IPS-18a (cell line): ENCODE results near the gene SCAPER.
"Not testable (repeated sequence)": the region's sequence is repeated elsewhere in the genome, so short reads cannot be mapped to it uniquely, and the experiment has no call there.

Experiments
- H3K27ac ChIP-seq: one replicate; pipeline ENCODE4 v1.5.1; 2013; ENCODE audit warnings: low read length
- H3K27me3 ChIP-seq: one replicate; pipeline ENCODE4 v1.6.1; 2013; ENCODE audit warnings: mild to moderate bottlenecking, low read length; ENCODE audit not compliant: control insufficient read depth, insufficient read depth
- H3K36me3 ChIP-seq: one replicate; pipeline ENCODE4 v1.6.1; 2013; ENCODE audit warnings: low read depth, low read length; ENCODE audit not compliant: control insufficient read depth
- H3K4me1 ChIP-seq: one replicate; pipeline ENCODE4 v1.6.1; 2013; ENCODE audit warnings: low read depth, low read length; ENCODE audit not compliant: control insufficient read depth
- H3K4me3 ChIP-seq: one replicate; pipeline ENCODE4 v1.5.1; 2013; ENCODE audit warnings: low read length
- H3K9ac ChIP-seq: one replicate; pipeline ENCODE4 v1.6.1; 2013; ENCODE audit warnings: mild to moderate bottlenecking, low read length, moderate library complexity
- H3K9me3 ChIP-seq: one replicate; pipeline ENCODE4 v1.6.1; 2013; ENCODE audit warnings: low read depth, low read length; ENCODE audit not compliant: control insufficient read depth

The SCAPER gene

GRCh38 chr15:76904461-76905012 lies 603 bp downstream of the SCAPER start:
- H3K4me3 ChIP-seq: peak overlapping the region; percentile 62
- H3K36me3 ChIP-seq: no peaks in the 10 kb centered on the region
- H3K27ac ChIP-seq: no peak overlapping the region
- peaks cover 7% of the 10 kb centered on the region for H3K4me1 ChIP-seq
- peaks cover 24% of the 10 kb centered on the region for H3K27me3 ChIP-seq
- no peaks in the 10 kb centered on the region for H3K9me3 ChIP-seq
- peak overlapping the region; percentile 35 for H3K9ac ChIP-seq

DNA sequence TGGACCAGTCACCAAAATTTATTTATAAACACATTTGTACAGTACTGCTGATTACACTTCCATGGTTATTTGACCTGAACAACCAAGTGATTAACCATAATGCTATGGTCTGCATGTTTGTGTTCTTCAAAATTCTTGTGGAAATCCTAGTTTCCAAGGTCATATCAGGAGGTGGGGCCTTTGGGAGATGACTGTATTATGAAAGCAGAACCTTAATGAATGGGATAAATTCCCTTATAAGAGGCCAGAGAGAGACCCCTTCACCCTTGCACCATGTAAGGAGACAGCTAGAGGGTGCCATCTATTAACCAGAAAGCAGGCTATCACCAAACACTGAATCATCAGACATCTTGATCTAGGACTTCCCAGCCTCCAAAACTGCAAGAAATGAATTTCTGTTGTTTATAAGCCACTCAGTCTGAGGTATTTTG lies 1.9 kb downstream of the SCAPER start:
- no peaks in the 10 kb centered on the region for H3K36me3 ChIP-seq
- H3K4me1 ChIP-seq: peaks cover 7% of the 10 kb centered on the region
- H3K27me3 ChIP-seq: peaks cover 24% of the 10 kb centered on the region
- H3K27ac ChIP-seq: no peak overlapping the region
- no peak overlapping the region for H3K9ac ChIP-seq
- no peak overlapping the region for H3K4me3 ChIP-seq
- peaks cover 4% of the 10 kb centered on the region for H3K9me3 ChIP-seq

DNA sequence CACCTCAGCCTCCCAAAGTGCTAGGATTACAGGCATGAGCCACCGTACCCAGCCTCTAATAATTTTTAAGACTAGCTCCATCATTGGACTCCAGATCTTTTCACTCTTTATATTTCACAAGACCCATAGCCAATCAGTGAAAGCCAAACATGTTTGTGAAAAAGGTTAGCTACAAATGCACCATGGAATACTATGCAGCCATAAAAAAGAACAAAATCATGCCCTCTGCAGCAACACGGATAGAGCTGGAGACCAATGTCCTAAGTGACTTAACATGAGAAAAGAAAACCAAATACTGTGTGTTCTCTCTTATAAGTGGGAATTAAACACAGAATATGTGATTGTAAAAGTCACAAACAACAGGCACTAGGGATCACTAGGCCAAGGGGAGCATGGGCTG lies 3.2 kb downstream of the SCAPER start:
- peaks cover 7% of the 10 kb centered on the region for H3K4me1 ChIP-seq
- H3K36me3 ChIP-seq: no peaks in the 10 kb centered on the region
- H3K27ac ChIP-seq: no peak overlapping the region
- H3K27me3 ChIP-seq: peaks cover 24% of the 10 kb centered on the region
- no peak overlapping the region for H3K4me3 ChIP-seq
- H3K9ac ChIP-seq: no peak overlapping the region
- H3K9me3 ChIP-seq: peaks cover 4% of the 10 kb centered on the region

GRCh38 chr15:76899931-76900310 lies 5.2 kb downstream of the SCAPER start:
- H3K4me1 ChIP-seq, H3K36me3 ChIP-seq, H3K27ac ChIP-seq, H3K4me3 ChIP-seq, H3K9me3 ChIP-seq, H3K9ac ChIP-seq: not testable (repeated sequence)
- H3K27me3 ChIP-seq: peaks cover 10% of the 10 kb centered on the region

- not testable (repeated sequence) for H3K4me3 ChIP-seq
These were observed 5.8 kb downstream of the SCAPER start for GRCh38 chr15:76899176-76899930.

GRCh38 chr15:76898102-76898501 lies 7.0 kb downstream of the SCAPER start:
- Histone ChIP-seq H3K9ac (no peak overlapping the region), H3K9me3 (peaks cover 4% of the 10 kb centered on the region), H3K4me3 (no peak overlapping the region), H3K27ac (no peak overlapping the region), H3K36me3 (no peaks in the 10 kb centered on the region), H3K4me1 (no peaks in the 10 kb centered on the region), H3K27me3 (no peaks in the 10 kb centered on the region)

More at GRCh38 chr15:76899176-76899930, 5.8 kb downstream of the SCAPER start:
- H3K4me1 ChIP-seq, H3K9ac ChIP-seq, H3K36me3 ChIP-seq, H3K27ac ChIP-seq, H3K9me3 ChIP-seq, H3K27me3 ChIP-seq: not testable (repeated sequence)

- no peak overlapping the region for H3K9ac ChIP-seq
- H3K27ac ChIP-seq: no peak overlapping the region
- no peaks in the 10 kb centered on the region for H3K4me1 ChIP-seq
- no peak overlapping the region for H3K4me3 ChIP-seq
- H3K36me3 ChIP-seq: no peaks in the 10 kb centered on the region
- H3K27me3 ChIP-seq: no peaks in the 10 kb centered on the region
- H3K9me3 ChIP-seq: peaks cover 4% of the 10 kb centered on the region
These were observed 11.0 kb downstream of the SCAPER start for GRCh38 chr15:76894174-76894573.

DNA sequence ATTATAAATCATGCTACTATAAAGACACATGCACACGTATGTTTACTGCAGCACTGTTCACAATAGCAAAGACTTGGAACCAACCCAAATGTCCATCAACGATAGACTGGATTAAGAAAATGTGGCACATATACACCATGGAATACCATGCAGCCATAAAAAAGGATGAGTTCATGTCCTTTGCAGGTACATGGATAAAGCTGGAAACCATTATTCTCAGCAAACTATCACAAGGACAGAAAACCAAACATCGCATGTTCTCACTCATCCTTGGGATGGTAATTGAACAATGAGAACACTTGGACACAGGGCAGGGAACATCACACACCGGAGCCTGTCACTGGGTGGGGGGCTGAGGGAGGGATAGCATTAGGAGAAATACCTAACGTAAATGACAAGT lies 12.3 kb downstream of the SCAPER start:
- not testable (repeated sequence) for H3K4me1 ChIP-seq, H3K9ac ChIP-seq, H3K27ac ChIP-seq, H3K36me3 ChIP-seq, H3K9me3 ChIP-seq, H3K27me3 ChIP-seq, H3K4me3 ChIP-seq

GRCh38 chr15:76887280-76888141 lies 17.6 kb downstream of the SCAPER start:
- not testable (repeated sequence) for H3K36me3 ChIP-seq, H3K4me1 ChIP-seq, H3K4me3 ChIP-seq, H3K9ac ChIP-seq, H3K27me3 ChIP-seq, H3K9me3 ChIP-seq, H3K27ac ChIP-seq

- no peaks in the 10 kb centered on the region for H3K36me3 ChIP-seq
- no peaks in the 10 kb centered on the region for H3K4me1 ChIP-seq
- no peak overlapping the region for H3K4me3 ChIP-seq
- no peak overlapping the region for H3K27ac ChIP-seq
- H3K9ac ChIP-seq: no peak overlapping the region
- no peaks in the 10 kb centered on the region for H3K9me3 ChIP-seq
- H3K27me3 ChIP-seq: no peaks in the 10 kb centered on the region
These were observed 19.9 kb downstream of the SCAPER start for GRCh38 chr15:76885212-76885611.

DNA sequence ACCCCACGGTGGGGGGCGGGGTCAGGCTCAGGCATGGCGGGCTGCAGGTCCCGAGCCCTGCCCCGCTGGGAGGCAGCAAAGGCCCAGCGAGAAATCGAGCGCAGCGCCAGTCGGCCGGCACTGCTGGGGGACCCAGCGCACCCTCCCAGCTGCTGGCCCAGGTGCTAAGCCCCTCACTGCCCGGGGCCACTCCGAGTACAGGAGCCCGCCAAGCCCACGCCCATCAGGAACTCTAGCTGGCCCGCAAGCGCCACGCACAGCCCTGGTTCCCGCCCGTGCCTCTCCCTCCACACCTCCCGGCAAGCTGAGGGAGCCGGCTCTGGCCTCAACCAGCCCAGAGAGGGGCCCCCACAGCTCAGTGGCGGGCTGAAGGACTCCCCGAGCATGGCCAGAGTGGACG lies 29.2 kb downstream of the SCAPER start:
- H3K36me3 ChIP-seq: no peaks in the 10 kb centered on the region
- H3K9ac ChIP-seq: no peak overlapping the region
- no peaks in the 10 kb centered on the region for H3K4me1 ChIP-seq
- H3K27me3 ChIP-seq: no peaks in the 10 kb centered on the region
- no peaks in the 10 kb centered on the region for H3K9me3 ChIP-seq
- H3K4me3 ChIP-seq: no peak overlapping the region
- no peak overlapping the region for H3K27ac ChIP-seq
